NOMO-1 (cell line): Measurements from ENCODE around the gene MDM4.
"Not testable (repeated sequence)": the region's sequence is repeated elsewhere in the genome, so short reads cannot be mapped to it uniquely, and the experiment has no call there.

Experiments used
- DNase-seq, 2 experiments: peaks; one replicate each; lab custom pipeline; 2025; ENCODE audit not compliant: unreplicated experiment in 2 of 2; lab: John Stamatoyannopoulos, UW

Gene MDM4

GRCh38 chr1:204513117-204513716, 3.0 kb upstream of the MDM4 start:
- DNase-seq = peak; percentile 77 to 98

- no peak for DNase-seq
These were observed 1.4 kb upstream of the MDM4 start for GRCh38 chr1:204514828-204515227.

- DNase-seq = not testable (repeated sequence)
These were observed 1.2 kb downstream of the MDM4 start for GRCh38 chr1:204517382-204517781.

- DNase-seq = peak in 1 of 2 experiments; percentile 21
These were observed 4.9 kb downstream of the MDM4 start for GRCh38 chr1:204520834-204521709.

- DNase-seq = not testable (repeated sequence)
These were observed 5.8 kb downstream of the MDM4 start for GRCh38 chr1:204521941-204522521.

GRCh38 chr1:204523605-204524215, 7.5 kb downstream of the MDM4 start:
- no peak for DNase-seq

GRCh38 chr1:204524986-204525385, 8.8 kb downstream of the MDM4 start:
- DNase-seq = no peak

GRCh38 chr1:204528241-204528640, 12.0 kb downstream of the MDM4 start:
- no peak for DNase-seq

GRCh38 chr1:204528677-204529076, 12.5 kb downstream of the MDM4 start:
- DNase-seq = no peak

GRCh38 chr1:204529371-204529895, 13.2 kb downstream of the MDM4 start:
- DNase-seq = no peak

GRCh38 chr1:204530932-204531331, 14.7 kb downstream of the MDM4 start:
- peak; percentile 59 to 90 for DNase-seq

GRCh38 chr1:204532832-204533231, 16.6 kb downstream of the MDM4 start:
- no peak for DNase-seq

- no peak for DNase-seq
These were observed 25.4 kb downstream of the MDM4 start for GRCh38 chr1:204541626-204542025.

- no peak for DNase-seq
These were observed 28.1 kb downstream of the MDM4 start for GRCh38 chr1:204544321-204544720.

- no peak for DNase-seq
These were observed 29.0 kb downstream of the MDM4 start for GRCh38 chr1:204545202-204545601.

GRCh38 chr1:204545881-204546280, 29.7 kb downstream of the MDM4 start:
- no peak for DNase-seq

- no peak for DNase-seq
These were observed 32.1 kb downstream of the MDM4 start for GRCh38 chr1:204548265-204548664.

GRCh38 chr1:204549313-204549712, 33.1 kb downstream of the MDM4 start:
- DNase-seq = no peak

- DNase-seq = no peak
These were observed 34.7 kb downstream of the MDM4 start for GRCh38 chr1:204550926-204551325.

GRCh38 chr1:204556458-204557052, 40.3 kb downstream of the MDM4 start:
- no peak for DNase-seq

- DNase-seq = no peak
These were observed 42.3 kb downstream of the MDM4 start for GRCh38 chr1:204558467-204558866.
